ENCODE data around the gene HK3.

The HK3 gene

DNA sequence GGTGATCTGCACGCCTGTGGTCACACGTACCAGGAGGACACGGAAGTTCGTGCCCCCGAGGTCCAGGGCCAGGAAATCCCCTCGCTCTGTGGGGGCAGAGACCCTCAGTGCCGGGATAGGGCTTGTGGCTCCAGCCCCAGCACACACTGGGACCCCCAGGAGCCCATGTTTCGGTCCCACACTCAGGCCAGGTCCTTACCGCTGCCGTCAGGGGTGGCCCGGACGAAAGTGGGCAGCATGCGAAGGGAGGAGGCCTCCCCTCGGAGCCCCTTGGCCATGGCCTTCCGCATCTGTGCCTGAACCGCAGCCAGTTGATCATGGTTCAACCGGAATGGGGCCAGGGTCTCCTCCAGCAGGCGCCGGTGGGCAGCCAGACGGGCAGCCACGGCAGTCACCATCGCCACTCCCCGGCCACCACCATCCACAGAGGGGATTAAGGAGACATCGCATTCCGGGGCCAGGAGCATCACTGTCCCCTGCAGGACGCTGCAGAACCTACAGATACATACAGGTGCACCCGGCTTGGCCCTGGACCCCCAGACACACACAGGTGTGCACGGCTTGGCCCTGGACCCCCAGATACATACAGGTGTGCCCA lies 11.8 kb downstream of the HK3 start:
- TF ChIP-seq, protein P1, sequence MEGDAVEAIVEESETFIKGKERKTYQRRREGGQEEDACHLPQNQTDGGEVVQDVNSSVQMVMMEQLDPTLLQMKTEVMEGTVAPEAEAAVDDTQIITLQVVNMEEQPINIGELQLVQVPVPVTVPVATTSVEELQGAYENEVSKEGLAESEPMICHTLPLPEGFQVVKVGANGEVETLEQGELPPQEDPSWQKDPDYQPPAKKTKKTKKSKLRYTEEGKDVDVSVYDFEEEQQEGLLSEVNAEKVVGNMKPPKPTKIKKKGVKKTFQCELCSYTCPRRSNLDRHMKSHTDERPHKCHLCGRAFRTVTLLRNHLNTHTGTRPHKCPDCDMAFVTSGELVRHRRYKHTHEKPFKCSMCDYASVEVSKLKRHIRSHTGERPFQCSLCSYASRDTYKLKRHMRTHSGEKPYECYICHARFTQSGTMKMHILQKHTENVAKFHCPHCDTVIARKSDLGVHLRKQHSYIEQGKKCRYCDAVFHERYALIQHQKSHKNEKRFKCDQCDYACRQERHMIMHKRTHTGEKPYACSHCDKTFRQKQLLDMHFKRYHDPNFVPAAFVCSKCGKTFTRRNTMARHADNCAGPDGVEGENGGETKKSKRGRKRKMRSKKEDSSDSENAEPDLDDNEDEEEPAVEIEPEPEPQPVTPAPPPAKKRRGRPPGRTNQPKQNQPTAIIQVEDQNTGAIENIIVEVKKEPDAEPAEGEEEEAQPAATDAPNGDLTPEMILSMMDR (IDR thresholded peaks at IDR 0.05; ENCODE audit: control extremely low read depth, extremely low read depth, low read depth, missing control alignments), result no peak
- DNase-seq (ENCODE audit: extremely low spot score), result no peak
- ChIA-PET POLR2A (no interaction called here), CTCF (interaction anchor here (0.6 kb wide), 1 partner anchor 279 kb away, joined by 3 read pairs; no protein-coding TSS in a partner anchor)

DNA sequence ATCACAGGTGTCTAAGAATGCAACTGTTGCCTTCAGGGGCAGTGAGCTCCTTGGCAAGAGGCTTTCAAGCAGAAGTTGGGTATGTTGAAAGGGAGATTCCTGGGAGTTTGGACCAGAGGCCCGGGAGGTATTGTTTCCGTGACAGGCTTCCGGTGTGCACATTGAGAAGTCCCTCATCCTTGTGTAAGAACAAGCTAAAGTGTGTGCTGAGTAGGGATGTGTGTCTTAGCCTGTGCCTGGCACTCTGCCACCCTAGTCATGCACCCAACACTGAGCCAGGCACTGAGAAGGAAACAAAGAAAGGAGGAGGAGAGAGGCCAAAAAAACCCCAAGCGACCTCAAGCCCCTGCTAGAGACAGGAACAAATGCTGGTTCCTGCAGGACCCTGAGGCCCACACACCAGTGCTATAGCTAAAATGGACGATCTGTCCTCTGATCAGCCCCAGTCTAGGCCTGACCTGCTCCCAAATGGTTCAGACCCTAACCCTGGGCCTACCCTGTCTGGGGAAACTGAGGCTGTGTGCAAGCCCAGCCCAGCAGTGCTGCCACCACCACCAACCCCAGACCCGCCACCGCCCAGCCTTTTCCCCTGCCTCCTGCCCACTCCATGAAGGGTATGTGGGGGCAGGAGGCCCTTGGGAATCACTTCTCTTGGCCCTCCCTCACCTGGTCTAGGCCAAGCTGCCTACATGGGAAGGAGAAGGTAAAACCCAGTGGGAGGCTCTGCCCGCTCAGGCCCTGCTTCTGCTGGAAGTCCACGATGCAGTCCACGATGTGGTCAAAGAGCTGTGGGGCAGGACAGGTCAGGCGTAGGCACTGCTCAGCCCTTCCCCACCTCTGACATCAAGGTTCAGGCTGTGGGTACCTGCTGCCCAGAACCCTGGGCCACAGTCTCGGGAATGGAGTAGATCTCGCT lies 12.6 kb downstream of the HK3 start:
- TF ChIP-seq, protein P1 (IDR thresholded peaks at IDR 0.05; ENCODE audit: control extremely low read depth, extremely low read depth, low read depth, missing control alignments), result no peak
- CTCF ChIA-PET, result interaction anchor here (1.0 kb wide), 1 partner anchor 26 kb away, joined by 3 read pairs; no protein-coding TSS in a partner anchor
- no peak for DNase-seq (ENCODE audit: extremely low spot score)
- POLR2A ChIA-PET, result no interaction called here

DNA sequence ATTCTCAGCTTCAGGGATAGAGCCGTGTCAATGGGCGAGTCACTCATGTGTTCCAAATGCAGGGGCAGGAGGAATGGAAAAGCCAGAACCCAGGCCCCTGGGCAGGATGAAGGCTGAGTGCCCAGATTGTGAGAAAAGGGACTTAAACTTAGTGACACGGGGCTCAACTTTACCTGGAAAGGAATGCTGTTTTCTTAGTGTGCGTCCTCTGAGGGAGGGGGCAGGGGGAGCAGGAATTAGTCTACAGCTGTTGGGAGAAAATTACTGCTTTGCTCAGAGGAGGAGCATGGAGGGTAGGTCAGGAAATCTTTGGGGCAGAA lies 14.6 kb downstream of the HK3 start:
- ChIA-PET POLR2A (no interaction called here), CTCF (no interaction called here)
- no peak for DNase-seq (ENCODE audit: extremely low spot score)
- TF ChIP-seq, protein P1 (IDR thresholded peaks at IDR 0.05; ENCODE audit: control extremely low read depth, extremely low read depth, low read depth, missing control alignments), result no peak

DNA sequence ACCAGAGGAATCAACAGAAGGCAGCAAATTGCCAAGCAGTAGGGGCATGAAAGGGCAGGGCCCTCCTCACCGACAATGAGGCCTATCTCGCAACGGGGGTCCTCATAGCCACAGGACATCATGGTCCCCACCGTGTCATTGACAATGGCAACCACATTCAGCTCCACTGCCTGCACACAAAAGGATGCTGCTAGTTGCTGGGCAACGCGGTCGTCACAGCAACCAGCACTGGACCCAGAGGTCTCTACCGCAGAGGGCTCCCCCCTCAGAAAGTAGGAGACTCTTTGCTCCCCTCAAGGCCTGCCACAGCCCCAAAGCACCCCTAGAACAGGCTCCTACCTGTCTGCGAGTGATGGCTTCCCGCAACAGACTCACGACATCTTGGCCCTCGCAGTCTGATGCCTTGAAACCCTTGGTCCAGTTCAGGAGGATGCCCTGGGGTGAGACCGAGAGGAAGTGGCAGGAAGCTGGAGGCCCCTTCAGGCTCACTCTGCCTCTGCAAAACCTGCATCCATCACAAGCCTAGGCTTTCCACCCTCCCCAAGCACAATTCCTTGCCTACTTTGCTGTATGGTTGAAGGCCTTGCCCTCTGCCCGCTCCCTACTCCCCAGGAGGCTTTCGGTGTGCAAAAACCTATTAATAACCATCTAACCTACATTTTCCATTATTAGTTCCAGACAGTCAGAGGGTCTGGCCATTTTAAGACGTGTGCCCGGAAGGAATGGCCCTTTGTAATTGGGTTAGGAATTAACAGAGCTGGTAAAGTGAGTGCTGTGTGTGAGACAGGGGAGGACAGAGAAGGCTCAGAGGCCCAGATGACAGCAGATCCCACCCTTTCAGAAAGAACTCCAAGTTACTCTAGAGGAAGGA lies 15.2 kb downstream of the HK3 start:
- TF ChIP-seq, protein P1 (IDR thresholded peaks at IDR 0.05; ENCODE audit: control extremely low read depth, extremely low read depth, low read depth, missing control alignments), result no peak
- ChIA-PET POLR2A (no interaction called here), CTCF (interaction anchor here (1.2 kb wide), 1 partner anchor 13 kb away, joined by 3 read pairs; no protein-coding TSS in a partner anchor)
- DNase-seq (ENCODE audit: extremely low spot score), result no peak

DNA sequence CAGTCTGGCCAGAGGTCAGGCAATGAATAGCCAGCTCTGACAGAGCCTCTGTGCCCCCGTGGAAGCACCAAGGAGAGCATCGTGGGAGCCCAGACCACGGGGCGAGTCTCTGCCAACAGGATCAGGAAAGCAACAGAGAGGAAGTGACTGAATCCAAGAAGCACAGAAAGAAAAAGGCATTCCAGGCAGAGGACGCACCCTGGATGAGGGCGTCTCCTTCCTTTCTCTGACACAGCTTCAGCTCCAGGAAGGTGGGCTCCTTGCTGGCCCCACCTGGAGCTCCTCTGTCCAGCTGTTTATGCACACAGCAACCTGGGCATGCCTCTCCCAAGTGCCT lies 16.6 kb downstream of the HK3 start:
- no peak for DNase-seq (ENCODE audit: extremely low spot score)
- CTCF ChIA-PET, result no interaction called here
- POLR2A ChIA-PET, result no interaction called here
- TF ChIP-seq, protein P1 (IDR thresholded peaks at IDR 0.05; ENCODE audit: control extremely low read depth, extremely low read depth, low read depth, missing control alignments), result no peak

DNA sequence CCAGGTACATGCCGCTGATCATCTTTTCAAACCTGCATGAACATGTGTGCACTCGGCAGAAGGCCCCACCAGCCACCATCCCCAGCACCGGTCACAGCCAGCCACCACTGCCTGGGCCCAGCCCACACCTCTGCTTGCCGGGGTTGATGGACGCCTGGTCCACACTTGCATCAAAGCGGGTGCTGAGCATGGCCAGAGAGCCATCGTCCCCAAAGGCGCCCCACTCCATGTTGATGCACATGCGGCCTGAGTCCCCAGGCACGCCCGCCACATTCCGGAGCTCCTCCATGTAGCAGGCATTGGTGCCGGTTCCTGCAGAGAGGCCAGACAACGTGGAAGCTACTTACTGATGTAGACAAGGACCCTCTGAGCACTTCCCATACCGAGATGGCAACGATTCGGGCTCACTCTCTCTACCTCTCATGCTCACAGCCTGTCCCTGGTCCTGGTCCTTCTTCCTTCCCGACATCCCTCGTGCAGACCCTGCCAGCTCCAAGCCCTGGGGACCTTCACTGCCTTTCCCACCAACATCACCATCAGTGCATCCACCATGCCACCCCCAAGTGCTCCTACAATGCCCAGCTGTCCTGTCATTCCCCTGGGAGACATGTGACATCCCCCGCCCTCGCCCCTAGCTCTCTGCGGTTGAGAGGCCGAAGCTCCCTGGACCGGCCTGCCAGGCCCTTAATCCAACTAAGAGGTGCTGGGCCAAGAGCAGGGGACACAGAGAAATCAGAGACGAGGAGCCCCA lies 17.2 kb downstream of the HK3 start:
- TF ChIP-seq, protein P1 (IDR thresholded peaks at IDR 0.05; ENCODE audit: control extremely low read depth, extremely low read depth, low read depth, missing control alignments), result no peak
- no peak for DNase-seq (ENCODE audit: extremely low spot score)
- POLR2A ChIA-PET, result no interaction called here
- CTCF ChIA-PET, result no interaction called here

All from GM10248 (cell line).